Stimulated activated CD4-positive, alpha-beta T cell treated with anti-CD3 and anti-CD28 coated beads, Interleukin-15, amount 100 ng/mL, for 24 hours (primary cell): ENCODE measurements around the gene PPP2R2B.

Source experiments
- DNase-seq: peaks from one replicate; pipeline ENCODE4 v3.0.0-alpha.2; 2020

Gene PPP2R2B

GRCh38 chr5:146821732-146822131, 56.8 kb downstream of the PPP2R2B start:
- no peak for DNase-seq

GRCh38 chr5:146820987-146821386, 57.6 kb downstream of the PPP2R2B start:
- DNase-seq = no peak

GRCh38 chr5:146818822-146819221, 59.7 kb downstream of the PPP2R2B start:
- DNase-seq = no peak

- DNase-seq = no peak
Measured at GRCh38 chr5:146817973-146818372, 60.6 kb downstream of the PPP2R2B start.

- DNase-seq = no peak
Measured at GRCh38 chr5:146816775-146817387, 61.7 kb downstream of the PPP2R2B start.

- DNase-seq = no peak
Measured at GRCh38 chr5:146815411-146815810, 63.1 kb downstream of the PPP2R2B start.

GRCh38 chr5:146813346-146814157, 65.0 kb downstream of the PPP2R2B start:
- no peak for DNase-seq

GRCh38 chr5:146805081-146805480, 73.5 kb downstream of the PPP2R2B start:
- no peak for DNase-seq

- no peak for DNase-seq
Measured at GRCh38 chr5:146802945-146803522, 75.5 kb downstream of the PPP2R2B start.

GRCh38 chr5:146799671-146800070, 78.9 kb downstream of the PPP2R2B start:
- no peak for DNase-seq

GRCh38 chr5:146799231-146799630, 79.3 kb downstream of the PPP2R2B start:
- DNase-seq = no peak

- no peak for DNase-seq
Measured at GRCh38 chr5:146797658-146798057, 80.9 kb downstream of the PPP2R2B start.

GRCh38 chr5:146796911-146797310, 81.6 kb downstream of the PPP2R2B start:
- DNase-seq = no peak

- no peak for DNase-seq
Measured at GRCh38 chr5:146796144-146796543, 82.4 kb downstream of the PPP2R2B start.

- DNase-seq = no peak
Measured at GRCh38 chr5:146794326-146795029, 84.1 kb downstream of the PPP2R2B start.

- no peak for DNase-seq
Measured at GRCh38 chr5:146793709-146794108, 84.8 kb downstream of the PPP2R2B start.

- no peak for DNase-seq
Measured at GRCh38 chr5:146791471-146791870, 87.1 kb downstream of the PPP2R2B start.

- DNase-seq = no peak
Measured at GRCh38 chr5:146789712-146790653, 88.6 kb downstream of the PPP2R2B start.

- DNase-seq = no peak
Measured at GRCh38 chr5:146788898-146789297, 89.7 kb downstream of the PPP2R2B start.

- no peak for DNase-seq
Measured at GRCh38 chr5:146785065-146785464, 93.5 kb downstream of the PPP2R2B start.

- no peak for DNase-seq
Measured at GRCh38 chr5:146781157-146781556, 97.4 kb downstream of the PPP2R2B start.

- DNase-seq = no peak
Measured at GRCh38 chr5:146779211-146779869, 99.2 kb downstream of the PPP2R2B start.
